GM19328 (cell line): ENCODE data around the gene PASK.

Source experiments
- ATAC-seq: cut with Tn5 transposase; IDR thresholded peaks from one replicate; pipeline ENCODE4 v1.9.1; 2021; ENCODE audit warnings: mild to moderate bottlenecking, moderate library complexity; ENCODE audit not compliant: unreplicated experiment

PASK gene

DNA sequence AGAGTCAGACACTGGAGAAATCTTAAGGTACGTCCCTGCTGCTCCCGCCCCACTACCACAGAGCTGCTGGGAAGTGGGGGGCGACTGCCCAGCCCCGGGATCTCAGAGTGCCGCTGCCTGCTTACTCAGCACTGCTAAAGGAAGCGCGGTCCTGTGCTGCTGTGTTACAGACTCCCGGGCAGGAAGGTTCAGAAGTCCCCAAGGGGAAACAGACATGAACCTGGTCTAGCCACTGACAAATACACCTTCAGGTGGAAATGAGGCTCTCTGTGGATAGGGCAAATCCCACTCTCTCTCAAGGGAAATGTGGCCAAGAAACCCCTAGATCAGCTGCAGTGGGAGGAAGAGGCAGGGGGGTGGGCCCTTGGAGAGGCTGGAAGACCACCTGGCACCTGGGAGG is 60.9 kb downstream of the PASK start:
- no peak for ATAC-seq

DNA sequence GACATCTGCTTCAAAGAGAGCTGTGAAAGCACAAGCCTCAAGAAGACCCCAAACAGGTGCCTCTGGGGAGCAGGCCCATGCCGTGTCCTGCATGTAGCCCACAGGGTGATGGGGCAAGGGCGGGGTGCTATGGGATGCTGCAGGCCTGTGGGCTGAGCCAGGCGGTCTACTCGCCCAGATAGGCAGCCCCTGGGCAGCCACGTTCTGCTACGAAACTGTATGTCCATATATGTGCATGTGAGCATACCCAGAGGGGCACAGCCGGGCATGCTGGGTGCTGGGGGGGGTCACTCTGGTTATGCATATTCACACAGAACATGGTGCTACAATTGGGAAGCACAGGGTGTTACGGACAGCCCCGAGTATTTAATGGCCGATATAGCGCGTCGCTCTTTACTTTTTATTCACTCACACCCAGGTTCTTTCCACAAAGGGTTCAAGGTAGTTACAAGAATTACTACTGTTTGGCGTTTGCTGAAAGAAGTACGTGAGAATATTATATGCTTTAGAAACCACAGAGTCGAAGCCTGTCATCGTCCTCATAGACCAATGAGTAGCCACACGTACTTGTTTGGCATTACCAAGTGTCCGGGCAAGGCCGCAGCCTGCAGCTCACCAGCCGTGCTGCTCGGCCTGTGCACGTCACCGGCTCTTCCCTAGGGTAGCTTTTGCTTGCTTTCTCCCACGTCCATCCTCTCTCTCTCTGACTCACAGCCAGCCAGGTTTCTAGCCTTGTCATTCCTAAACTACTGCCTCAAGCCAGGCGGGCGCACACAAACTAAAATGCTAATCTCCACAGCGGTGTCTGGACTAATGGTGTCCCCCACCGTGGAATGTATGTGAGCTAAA is 61.6 kb downstream of the PASK start:
- ATAC-seq, result no peak

DNA sequence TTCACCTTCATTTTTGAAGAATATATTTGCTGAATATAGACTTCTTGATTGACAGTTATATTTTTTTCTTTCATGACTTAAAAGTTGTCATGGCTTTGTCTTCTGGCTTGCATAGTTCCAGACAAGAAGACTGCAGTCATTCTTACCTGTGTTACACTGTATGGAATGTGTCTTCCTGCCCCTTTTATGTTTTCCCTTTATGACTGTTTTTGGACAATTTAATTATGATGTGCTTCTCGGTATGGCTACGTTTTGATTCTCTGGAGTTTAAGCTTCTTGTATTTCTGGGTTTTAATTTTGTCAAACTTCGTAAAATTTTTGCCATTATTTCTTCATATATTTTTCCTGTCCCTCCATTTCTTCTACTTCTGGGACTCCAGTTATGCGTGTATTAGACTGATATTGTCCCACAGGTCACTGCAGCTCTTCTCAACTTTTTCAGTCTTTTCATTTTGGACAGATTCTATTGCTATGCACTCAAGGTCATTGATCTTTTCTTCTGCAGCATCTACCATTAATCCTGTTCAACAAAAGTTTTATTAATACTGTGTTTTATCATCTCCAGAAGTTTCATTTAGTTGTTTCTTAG is 64.3 kb downstream of the PASK start:
- ATAC-seq, result no peak

DNA sequence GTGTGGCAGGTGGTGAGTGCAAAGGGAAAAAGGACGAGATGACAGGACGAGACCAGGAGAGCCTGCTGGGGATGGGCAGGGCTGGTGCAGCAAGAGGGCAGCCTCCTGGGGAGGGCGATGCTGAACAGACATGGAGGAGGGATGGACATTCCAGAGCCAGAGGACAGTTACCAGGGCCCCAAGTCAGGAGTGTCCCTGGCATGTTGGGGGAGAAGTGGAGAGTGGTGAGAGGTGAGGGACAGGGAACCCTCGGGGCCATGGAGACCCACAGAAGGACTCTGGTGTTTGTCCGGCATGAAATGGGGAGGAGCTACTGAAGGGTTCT is 66.2 kb downstream of the PASK start:
- ATAC-seq, result no peak

DNA sequence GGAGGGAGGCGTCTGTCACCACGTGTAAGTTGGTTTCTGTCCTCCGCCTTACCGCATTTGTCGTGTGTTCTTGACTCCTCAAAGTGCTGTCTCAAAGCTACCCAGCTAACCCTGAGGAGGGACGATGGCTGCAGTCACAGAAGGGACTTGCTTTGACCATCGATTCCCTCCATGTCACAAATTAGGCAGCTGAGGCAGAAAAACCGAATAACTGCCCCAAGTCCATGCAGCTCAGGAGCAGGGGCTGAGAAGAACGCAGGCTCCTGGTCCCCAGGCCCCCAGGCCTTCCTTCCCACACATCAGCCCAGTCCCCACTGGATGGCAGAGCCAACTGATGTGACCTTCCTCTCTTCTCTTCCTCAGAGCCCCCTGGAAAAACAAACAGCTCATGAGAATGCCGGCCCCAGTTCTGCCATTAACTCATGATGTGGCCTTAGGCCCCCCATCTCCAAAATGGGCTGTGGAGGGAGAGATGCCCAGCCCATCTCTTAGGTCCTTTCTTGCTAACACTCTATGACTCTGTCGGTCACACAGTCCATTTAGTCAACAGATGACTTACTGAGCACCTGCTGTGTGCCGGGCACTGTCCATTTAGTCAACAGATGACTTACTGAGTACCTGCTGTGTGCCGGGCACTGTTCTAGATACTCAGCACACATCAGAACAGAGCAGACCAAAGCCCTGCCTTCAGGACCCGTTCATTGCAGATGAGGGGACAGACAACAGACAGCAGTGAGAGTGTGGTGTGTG is 66.8 kb downstream of the PASK start:
- ATAC-seq, result no peak

DNA sequence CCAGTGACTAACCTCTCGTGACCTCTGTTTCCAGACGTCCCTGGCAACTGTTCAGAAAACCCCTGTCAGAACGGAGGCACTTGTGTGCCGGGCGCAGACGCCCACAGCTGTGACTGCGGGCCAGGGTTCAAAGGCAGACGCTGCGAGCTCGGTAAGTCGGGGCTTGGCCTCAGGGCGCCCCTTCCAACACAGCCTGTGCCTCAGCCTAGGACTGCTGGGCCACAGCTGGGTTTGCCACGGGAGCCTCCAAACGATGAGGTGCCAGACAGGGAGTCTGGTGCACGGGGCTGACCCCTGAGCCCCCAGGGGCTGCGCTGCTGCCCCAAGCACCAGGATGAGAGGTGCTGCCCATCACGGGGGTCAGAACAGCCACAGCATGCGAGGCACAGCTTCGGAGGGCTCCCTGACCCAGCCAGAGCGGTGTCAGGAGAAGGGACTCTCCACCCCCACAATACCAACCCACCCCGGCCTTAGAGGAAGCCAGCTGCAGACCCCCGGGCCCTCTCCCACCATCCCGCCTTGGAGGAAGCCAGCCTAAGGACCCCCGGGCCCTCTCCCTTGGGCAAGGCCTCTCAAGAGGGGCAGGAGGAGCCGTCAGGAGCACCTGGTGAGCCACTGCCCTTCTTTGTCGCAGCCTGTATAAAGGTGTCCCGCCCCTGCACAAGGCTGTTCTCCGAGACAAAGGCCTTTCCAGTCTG is 67.5 kb downstream of the PASK start:
- ATAC-seq, result no peak

DNA sequence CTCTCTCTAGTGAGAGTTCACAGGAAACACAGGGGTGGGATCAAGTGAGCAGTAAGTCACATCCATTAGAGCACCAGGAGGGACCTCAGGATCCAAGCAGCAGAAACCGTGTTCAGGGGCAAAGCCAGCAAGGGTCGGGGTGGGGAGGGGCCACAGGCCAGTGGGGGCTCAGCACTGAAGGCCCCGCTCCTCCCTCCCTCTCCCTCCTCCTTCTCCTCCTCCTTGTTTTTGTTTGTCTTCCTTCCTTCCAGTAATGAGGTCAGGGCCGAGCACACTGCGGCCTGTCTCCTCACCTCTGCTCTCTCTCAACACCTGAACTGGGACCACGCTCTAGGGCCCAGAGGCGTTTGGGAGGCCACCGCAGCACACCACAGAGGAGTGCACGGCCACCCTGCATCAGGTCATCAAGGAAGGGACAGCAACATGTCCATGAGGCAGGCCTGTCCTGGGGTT is 68.1 kb downstream of the PASK start:
- ATAC-seq, result no peak

DNA sequence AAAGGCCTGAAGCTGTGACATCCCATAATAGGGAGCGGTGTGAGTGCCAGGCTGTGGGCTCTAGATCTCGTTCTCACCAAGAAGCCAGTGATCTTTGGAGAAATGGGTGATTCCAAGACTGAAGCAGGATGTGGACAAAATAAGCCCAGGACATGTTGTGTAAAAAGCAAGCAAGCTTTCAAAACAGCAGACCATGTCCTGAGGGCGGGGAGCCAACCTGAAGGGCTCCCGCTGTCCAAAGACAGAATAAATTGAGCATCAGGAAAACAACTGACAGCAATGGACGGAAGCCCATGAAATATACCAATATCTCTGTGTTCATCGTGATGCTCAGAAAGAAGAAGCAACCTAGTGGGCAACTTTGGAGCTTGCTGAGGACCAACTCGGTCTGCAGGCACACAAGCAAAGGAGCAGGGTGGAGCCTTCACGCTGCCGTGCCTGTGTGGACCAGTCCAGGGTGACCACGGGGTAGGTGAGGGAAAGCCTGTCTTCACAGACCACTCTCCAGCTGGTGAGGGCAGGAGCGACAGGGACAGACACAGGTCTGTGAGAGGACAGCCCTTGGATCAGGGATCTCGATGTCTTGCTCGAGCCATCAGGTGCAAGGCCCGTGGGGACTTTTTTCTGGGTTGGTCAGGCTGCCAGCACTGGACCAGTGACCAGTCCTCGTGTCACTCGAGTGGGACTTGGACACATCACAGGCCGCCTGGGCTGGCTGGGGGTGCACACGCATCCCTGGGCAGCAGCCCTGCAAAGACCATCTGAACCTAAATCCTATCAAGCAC is 68.7 kb downstream of the PASK start:
- ATAC-seq, result no peak

DNA sequence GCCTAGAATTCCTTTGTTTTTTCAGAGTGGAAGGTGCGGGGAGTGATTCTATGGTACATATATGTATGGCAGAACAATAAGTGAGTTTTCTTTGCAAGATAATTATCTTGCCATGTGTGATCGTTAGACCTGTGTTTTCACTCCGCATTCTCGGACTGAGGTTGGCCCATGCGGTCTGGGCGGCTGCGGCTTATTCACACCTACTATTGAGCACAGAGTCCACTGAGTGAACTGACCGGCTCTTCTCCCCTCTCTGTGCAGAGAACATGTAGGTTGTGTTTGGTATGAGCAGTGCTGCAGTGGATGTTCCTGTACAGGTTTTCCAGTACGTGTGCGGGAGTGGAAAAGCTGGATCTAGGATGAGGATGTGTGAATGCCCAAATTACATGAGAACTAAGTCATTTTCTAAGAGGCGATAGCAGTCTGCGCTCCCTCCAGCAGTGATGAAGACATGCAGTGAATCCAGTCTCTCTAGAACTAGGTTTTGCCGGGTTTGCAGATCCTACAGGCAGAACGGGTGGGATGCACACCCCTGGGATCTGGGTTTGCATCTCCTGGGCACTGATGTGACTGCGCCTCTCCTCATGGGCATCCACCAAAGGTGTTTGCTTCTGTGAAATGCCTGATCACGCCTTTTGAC is 74.3 kb downstream of the PASK start:
- no peak for ATAC-seq

DNA sequence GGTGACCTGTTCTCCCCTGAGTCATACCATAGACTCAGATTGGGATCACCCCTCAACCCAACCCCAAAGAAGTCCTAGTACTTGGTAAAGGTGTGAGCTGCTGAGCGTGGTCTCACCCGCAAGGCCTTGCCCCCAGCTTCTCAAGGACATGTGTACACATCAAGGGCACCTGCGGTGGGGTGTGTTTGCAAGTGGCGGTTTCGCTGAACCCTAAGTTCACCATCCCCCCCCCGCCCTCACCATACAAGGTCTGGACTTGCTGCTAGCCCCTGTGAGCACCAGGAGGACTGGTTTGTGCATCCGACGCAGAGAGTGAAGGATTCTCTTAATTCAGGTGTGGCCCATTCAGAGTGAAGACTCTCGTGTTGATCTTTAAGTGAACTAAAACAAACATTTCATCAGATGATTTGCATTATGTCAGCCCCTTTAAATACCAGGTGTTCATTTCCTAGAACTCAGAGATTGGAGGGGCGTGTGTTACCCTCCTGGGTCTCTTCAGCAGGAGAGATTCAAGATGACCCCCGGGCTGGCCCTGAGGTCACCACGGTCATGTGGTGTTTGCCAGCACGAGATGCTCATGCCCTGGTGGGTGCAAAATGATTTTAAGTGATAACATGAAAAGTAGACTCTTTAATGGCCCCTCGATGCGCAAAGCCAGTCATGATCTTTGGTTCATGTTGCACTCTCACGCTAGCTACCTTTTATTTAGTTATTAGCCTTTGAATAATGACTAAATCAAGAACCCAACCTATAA is 75.0 kb downstream of the PASK start:
- no peak for ATAC-seq

DNA sequence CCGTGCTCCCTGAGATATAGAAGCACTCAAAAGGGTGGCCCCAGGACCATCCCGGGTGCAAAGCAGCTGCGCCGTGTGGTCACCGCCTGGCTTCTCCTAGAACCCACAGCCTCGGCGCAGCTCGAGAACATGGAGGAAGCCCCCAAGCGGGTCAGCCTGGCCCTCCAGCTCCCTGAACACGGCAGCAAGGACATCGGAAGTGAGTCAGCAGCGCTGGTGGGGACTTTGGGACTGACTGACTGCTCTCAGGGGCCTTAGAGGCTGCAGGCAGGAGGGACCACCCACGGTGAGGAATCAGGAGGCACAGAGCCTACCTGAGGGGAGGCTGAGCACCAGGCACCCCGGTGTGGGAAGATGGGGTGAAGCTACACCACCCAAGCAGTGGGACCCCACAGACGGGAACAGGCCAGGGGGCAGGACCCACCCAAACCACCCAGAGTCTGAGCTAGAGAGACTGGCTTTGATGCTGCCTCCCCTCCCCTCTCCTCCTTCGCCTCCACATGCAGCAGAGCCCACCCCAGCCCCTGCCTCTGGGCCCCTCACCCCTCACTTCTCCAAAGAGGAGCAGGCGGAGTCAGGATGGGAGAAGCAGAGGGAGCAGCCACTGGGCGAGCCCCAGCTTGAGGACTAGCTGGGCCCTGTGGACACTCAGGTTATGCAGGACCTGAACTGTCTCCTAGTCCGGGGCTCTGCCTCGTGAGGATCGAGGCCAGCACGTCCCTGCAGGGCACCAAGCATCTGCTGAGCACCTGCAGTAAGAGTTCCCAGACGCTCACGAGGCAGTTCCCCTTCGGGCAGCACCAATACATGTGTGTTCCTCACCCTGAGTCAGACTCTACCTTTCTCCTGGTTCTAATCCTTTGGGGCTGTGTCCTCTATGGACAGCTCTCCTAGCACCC is 75.9 kb downstream of the PASK start:
- no peak for ATAC-seq

DNA sequence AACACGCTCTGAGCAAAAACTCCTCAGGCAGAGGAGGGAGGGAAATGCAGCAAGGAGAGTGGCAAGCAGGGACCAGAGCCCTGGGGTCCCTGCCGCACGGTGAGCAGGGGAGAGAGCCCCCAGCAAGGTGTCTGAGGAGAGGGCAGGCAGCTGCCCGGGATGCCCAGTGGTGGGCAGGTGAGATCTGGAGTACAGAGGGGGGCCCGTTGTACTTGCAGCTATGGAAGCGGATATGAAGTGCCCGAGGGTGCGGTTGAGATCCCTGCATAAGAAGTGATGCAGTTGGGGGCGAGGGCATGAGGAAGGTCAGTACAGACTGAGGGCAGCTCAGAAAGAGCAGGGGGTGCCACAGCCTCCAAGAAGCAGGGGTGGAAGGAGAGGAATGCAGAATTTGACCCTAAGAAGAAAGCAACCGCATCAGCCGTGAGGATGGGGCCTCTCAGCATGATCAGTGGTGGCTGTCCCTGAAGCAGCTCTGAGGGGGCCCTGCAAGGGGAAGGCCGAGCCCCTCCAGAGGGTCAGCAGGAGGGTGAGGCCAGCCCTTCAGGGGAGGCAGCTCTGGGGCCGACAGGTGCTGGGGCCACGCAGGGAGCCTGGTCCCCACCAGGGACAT is 76.6 kb downstream of the PASK start:
- no peak for ATAC-seq

DNA sequence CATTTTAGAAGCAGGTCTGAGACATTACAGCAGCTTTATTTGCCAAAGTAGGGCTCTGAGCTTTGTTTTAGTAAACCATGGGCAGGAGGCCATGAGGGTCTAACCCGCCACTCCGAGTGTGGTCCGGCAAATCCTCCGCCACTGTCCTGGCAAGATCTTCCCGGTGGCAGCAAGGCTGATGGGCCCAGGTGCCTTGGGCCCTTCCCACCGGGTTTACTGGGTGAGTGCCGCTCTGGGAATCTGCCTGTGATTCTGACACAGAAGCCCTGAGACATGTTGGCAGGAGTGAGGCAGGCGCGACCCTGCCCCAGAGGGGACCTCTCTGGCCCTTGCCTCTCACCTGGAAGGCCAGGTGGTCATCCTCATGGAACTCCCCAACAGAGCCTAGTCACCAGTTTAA is 77.1 kb downstream of the PASK start:
- no peak for ATAC-seq

DNA sequence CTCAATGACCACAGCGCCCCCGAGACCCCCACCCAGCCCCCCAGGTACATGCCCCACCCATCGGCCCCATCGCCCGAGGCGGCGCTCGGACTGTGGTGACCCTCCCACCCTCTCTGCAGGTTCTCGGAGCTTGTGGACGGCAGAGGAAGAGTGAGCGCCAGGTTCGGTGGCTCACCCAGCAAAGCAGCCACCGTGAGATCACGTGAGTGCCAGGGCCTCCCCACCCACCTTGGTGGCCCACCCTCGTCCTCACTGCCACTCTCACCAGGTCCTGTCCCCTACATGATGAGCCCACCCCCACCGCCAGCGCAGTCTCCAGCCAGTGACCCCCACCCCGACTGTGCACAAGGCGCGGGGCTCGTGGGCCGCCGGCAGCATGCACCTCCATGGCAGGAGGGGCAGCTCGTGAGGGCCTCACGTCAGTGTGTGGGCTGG is 77.6 kb downstream of the PASK start:
- ATAC-seq, result no peak

DNA sequence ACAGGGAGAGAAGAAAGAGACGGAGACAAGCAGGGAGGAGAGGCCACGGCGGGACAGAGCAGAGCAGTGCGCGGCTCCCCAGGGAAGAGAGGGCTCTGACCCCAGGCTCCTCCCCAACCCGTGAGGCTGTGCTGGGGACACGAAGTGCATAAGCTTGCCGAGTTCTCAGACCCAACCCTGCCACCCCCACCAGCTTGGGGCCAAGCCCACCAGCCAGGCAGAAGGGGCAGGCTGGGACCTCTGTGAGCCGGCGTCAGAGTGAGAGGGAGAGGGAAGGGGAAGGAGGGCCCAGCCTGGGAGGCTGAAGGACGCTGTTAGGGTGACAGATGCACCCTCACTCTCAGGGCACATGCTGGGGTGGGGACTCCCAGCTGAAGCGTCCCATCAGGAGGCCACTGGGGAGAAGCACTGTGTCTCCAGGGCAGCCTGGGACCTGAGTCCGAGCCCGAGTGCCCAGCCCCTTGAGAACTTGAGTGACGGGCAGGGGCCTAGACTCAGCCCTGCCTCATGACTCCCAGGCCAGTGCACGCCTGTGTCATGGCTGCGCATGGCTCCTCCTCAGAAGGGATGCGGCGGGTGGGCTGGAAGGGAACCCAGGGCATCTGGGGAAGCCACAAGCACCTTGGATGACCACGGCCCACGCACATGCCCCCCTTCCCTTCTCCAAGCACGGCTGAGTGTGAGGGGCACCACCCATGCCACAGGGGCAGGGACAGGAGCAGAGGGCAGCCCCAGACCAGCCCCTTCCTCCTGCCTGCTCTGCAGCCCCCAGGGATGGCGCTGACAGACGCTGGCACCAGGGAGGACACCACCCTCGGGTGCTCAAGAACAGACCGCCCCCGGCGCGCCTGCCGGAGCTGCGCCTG is 78.2 kb downstream of the PASK start:
- no peak for ATAC-seq

DNA sequence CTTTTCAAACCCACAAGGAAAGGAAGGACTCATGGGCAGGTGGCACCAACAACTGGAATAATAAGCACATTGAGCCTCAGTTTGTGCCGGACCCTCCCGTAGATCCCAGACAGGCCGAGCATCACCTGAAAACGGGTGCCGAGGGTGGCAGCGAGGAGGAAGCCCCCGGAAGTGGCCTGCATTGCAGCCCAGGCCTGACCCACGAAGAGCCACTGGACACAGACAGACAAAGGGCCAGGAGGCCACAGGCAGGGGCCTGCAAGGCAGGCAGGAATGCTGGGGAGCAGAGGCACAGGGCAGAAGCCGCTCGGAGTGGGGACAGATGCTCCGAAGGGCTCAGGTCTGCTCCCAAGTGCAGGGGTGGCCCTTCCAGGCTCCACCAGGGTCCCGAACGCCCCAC is 78.9 kb downstream of the PASK start:
- no peak for ATAC-seq

DNA sequence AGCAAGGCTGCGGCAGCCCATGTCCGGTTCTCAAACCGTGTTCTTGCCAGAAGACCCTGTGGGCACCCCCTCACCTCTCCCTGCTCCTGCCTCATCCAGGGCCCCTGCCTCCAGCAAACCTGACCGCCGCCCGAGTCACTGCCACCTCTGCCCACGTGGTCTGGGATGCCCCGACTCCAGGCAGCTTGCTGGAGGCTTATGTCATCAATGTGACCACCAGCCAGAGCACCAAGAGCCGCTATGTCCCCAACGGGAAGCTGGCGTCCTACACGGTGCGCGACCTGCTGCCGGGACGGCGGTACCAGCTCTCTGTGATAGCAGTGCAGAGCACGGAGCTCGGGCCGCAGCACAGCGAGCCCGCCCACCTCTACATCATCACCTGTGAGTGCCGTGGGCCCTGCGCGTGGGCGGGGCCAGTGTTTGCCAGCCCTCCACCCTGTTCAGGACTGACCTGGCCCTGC is 79.4 kb downstream of the PASK start:
- ATAC-seq, result no peak
